Activated CD4-positive, alpha-beta T cell treated with anti-CD3 and anti-CD28 coated beads, Interleukin-2, amount 10 ng/mL, durations not matched to agents 24 days and 14 days (primary cell): ENCODE results near the gene MEST. TPM values are rescaled to one million over a fixed set of nuclear protein-coding genes. Genes with fewer than 3 reads are reported as not detected.
"Not testable (repeated sequence)": the region's sequence is repeated elsewhere in the genome, so short reads cannot be mapped to it uniquely, and the experiment has no call there.

Source experiments
- DNase-seq: peaks from one replicate; pipeline ENCODE4 v3.0.0; 2022
- H3K27ac Mint-ChIP-seq: one replicate; pipeline ENCODE4 v1.8.0; 2022; ENCODE audit warnings: mild to moderate bottlenecking, mixed read lengths
- H3K27me3 Mint-ChIP-seq: one replicate; pipeline ENCODE4 v1.8.0; 2022; ENCODE audit warnings: mixed read lengths
- H3K36me3 Mint-ChIP-seq: one replicate; pipeline ENCODE4 v1.8.0; 2022; ENCODE audit warnings: low read depth, mild to moderate bottlenecking, mixed read lengths
- H3K4me1 Mint-ChIP-seq: one replicate; pipeline ENCODE4 v1.8.0; 2021; ENCODE audit warnings: mixed read lengths
- H3K4me3 Mint-ChIP-seq: one replicate; pipeline ENCODE4 v1.8.0; 2022; ENCODE audit warnings: mild to moderate bottlenecking, moderate library complexity, mixed read lengths
- H3K9me3 Mint-ChIP-seq: one replicate; pipeline ENCODE4 v1.8.0; 2021; ENCODE audit warnings: mixed read lengths
- intact Hi-C: fragments of 100-400 bp; cut with micrococcal nuclease; formaldehyde crosslinking; loops from one replicate; pipeline ENCODE4 v1.15.1; 2023
- total RNA-seq: library from RNA; stranded (reverse); gene quantifications from 2 replicates; pipeline ENCODE4 v1.2.3, GENCODE V29; 2022

The MEST gene, protein sequence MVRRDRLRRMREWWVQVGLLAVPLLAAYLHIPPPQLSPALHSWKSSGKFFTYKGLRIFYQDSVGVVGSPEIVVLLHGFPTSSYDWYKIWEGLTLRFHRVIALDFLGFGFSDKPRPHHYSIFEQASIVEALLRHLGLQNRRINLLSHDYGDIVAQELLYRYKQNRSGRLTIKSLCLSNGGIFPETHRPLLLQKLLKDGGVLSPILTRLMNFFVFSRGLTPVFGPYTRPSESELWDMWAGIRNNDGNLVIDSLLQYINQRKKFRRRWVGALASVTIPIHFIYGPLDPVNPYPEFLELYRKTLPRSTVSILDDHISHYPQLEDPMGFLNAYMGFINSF
- total RNA-seq = 4.1 and 5.8 TPM in 2 replicates

DNA sequence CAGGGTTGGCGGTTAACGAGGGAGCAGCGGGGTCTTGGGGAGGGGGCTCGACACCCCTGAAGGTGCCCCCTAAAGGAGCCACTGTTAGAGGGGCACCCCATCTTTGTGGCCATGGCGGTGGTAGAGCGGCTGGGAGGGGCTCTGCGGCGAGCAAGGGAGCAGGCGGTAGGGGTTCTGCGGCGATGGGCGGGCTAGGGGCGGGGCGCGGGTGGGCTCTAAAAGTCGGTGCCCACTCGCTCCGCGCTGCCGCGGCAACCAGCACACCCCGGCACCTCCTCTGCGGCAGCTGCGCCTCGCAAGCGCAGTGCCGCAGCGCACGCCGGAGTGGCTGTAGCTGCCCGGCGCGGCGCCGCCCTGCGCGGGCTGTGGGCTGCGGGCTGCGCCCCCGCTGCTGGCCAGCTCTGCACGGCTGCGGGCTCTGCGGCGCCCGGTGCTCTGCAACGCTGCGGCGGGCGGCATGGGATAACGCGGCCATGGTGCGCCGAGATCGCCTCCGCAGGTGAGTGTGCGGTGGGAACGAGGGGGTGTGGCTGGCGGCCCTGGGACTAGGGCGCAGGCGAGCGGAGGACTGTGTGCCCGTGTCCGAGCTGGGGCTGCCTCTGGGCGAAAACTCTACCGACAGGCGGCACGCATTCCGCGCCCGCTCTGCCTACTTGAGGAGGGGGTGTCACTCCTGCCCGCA, at the start of gene MEST:
MEST (plus strand) TSS at position 245 of the 682 bp plus-strand sequence; CDS start at position 474, 229 bp downstream.
- peak within 1 kb of the TSS; percentile 67 for H3K4me3 Mint-ChIP-seq
- H3K27me3 Mint-ChIP-seq = peaks cover 68% of the 10 kb centered on the region
- intact Hi-C loops = loop anchor here (5.0 kb wide), 2 partner anchors 250 to 710 kb away; no protein-coding TSS in a partner anchor
- no peak for DNase-seq
- H3K4me1 Mint-ChIP-seq = peaks cover 10% of the 10 kb centered on the region
- peaks cover 5% of the 10 kb centered on the region for H3K36me3 Mint-ChIP-seq
- no peaks in the 10 kb centered on the region for H3K9me3 Mint-ChIP-seq
- no peak within 1 kb of the TSS for H3K27ac Mint-ChIP-seq

DNA sequence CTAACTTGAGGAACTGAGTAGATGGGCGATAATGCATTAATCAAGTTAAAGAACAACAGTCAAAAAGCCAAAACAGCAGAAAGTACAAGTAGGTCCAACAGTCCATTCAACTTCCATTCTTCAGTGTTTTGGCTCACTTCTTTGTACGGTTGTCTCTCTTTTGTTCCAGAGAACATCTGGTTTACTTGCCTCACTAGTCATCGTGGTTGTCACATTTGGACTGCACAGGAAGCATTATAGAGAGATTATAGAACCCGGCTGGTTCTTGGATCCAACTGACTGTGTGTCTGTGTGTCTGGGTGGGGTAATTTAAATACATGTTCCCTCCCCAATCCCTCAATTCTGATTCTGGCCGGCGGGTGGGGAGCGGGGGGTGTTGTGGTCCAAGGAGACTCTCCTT, 49.3 kb upstream of the MEST start:
- peaks cover 3% of the 10 kb centered on the region for H3K9me3 Mint-ChIP-seq
- no peak overlapping the region for H3K27ac Mint-ChIP-seq
- peaks cover 39% of the 10 kb centered on the region for H3K4me1 Mint-ChIP-seq
- intact Hi-C loops = loop anchor here (5.0 to 10.0 kb wide), 2 partner anchors 202 to 225 kb away; partner anchors contain the start of gene COPG2
- no peak for DNase-seq
- no peaks in the 10 kb centered on the region for H3K27me3 Mint-ChIP-seq
- H3K36me3 Mint-ChIP-seq = peaks cover 8% of the 10 kb centered on the region
- no peak overlapping the region for H3K4me3 Mint-ChIP-seq

DNA sequence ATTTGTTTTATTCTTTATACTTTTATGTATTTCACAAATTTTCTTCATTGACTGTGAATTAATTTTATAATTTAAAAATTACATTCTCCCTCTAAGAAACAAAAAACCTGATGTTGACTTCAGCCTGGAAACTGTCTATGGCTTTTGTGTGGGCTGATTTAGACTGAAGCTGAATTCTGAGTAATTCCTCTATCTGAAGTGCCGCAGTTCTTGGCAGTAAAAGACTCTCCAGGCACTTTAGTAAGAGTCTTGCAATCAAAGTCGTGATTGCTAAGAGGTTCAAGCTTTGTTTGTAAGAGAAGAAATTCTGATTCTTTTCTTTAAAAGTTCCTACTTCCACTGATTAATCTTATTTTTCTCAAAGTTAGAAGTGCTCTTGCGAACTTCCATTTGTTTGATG, 47.7 kb upstream of the MEST start:
- DNase-seq = no peak
- peaks cover 6% of the 10 kb centered on the region for H3K36me3 Mint-ChIP-seq
- peak overlapping the region; percentile 8 for H3K27ac Mint-ChIP-seq
- intact Hi-C loops = loop anchor here (5.0 to 10.0 kb wide), 2 partner anchors 201 to 223 kb away; partner anchors contain the start of gene COPG2
- H3K4me3 Mint-ChIP-seq = no peak overlapping the region
- no peaks in the 10 kb centered on the region for H3K27me3 Mint-ChIP-seq
- H3K4me1 Mint-ChIP-seq = peaks cover 34% of the 10 kb centered on the region
- H3K9me3 Mint-ChIP-seq = no peaks in the 10 kb centered on the region

DNA sequence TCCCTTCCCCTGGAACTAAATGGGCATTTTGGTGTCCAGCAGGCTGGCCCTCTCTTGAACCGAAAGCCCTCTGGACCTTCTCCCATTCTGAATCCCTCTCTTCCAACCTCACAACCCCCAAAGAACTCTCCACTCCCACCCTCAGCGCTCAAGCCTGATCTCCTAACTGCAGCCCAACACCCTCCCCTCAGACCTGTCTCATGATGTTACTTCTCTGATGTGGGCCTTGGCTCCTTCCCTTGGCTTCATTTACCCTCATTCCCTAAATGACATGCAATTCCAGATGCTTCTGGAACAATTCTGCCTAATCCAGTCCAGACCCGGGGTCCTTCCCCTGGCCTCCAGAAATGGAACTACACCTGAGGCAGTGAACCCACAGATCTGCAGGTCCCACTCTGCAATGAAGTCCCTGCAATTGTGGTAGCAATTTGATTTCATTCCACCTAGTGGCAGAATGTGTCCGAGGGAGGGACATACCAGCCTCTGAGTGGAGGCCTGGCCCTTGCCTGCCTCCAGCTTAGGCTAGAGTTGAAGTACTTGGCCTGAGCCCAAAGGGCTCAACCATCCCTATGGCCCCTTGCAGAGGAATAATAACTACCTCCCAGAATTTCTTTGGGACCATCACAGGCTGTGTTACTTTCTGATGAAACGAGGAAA, 47.0 kb upstream of the MEST start:
- Mint-ChIP-seq H3K9me3 (no peaks in the 10 kb centered on the region), H3K36me3 (peaks cover 4% of the 10 kb centered on the region), H3K4me1 (peaks cover 29% of the 10 kb centered on the region), H3K4me3 (no peak overlapping the region), H3K27ac (peak overlapping the region; percentile 6), H3K27me3 (no peaks in the 10 kb centered on the region)
- DNase-seq = peak; percentile 53
- intact Hi-C loops = loop anchor here (5.0 to 10.0 kb wide), 2 partner anchors 200 to 222 kb away; partner anchors contain the start of gene COPG2

DNA sequence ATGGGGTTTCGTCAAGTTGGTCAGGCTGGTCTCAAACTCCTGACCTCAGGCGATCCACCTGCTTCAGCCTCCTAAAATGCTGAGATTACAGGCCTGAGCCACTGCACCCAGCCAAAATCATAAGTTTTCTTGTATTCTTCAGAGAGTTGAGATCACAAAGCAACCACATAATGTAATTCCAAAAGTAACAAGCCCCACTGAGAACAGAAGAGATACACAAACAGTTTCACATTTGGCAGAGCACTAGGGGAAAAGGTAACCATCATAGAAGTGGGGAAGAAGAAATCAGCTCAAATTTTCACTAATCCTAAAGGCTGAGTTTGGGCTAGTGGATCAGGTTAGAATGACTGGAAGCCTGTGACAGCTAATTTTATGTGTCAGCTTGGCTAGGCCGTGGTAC, 45.6 kb upstream of the MEST start:
- DNase-seq = no peak
- Mint-ChIP-seq H3K4me3 (peak overlapping the region; percentile 17), H3K36me3 (peaks cover 2% of the 10 kb centered on the region), H3K27me3 (no peaks in the 10 kb centered on the region), H3K4me1 (peaks cover 23% of the 10 kb centered on the region), H3K9me3 (no peaks in the 10 kb centered on the region), H3K27ac (no peak overlapping the region)
- intact Hi-C loops = loop anchor here (10.0 kb wide), 1 partner anchor 199 kb away; no protein-coding TSS in a partner anchor

DNA sequence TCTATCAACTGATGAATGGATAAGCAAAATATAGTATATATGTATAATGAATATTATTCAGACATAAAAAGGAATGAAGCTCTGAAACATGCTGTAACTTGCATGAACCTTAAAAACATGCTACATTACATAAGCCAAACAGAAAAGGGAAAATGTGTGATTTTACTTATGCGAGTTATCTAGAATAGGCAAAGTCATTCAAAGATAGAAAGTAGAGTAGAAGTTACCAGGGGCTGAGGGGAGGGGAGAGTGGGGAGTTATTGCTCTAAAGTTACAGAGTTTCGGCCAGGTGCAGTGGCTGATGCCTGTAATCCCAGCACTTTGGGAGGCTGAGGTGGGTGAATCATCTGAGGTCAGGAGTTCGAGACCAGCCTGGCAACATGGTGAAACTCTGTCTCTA, 40.5 kb upstream of the MEST start:
- DNase-seq = peak; percentile 25
- H3K4me1 Mint-ChIP-seq, H3K36me3 Mint-ChIP-seq, H3K4me3 Mint-ChIP-seq, H3K27ac Mint-ChIP-seq, H3K9me3 Mint-ChIP-seq, H3K27me3 Mint-ChIP-seq, intact Hi-C loops: not testable (repeated sequence)

DNA sequence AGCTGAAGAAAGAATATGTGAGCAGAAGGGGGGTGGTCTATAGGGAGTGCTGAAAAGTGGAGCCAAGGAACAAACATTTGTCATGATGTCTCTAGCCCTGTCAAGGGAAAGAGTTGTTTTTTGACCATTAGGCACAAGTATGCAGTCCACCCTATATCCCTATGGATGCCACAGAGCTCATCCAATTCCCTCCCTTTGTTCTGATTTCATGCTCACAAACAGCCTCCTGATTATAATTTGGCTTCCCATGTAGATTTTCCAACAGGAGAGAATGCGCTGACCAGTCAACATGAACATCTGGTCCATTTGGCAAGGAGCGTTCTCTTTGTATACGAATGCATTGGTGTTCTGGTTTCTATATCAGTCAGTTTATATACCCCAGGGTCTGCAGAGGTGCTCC, 38.9 kb upstream of the MEST start:
- no peak for DNase-seq

DNA sequence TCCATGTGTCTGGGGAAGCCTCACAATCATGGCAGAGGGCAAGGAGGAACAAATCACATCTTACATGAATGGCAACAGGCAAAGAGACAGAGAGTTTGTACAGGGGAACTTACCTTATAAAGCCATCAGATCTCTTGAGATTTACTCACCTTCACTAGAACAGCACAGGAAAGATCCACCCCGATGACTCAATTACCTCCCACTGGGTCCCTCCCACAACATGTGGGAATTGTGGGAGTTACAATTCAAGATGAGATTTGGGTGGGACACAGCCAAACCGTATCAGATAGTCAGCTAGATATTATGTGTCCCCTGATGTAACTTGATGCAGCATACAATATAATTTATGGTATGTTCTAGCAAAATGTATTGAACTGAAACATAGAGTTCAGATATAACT, 36.9 kb upstream of the MEST start:
- Mint-ChIP-seq H3K9me3 (peaks cover 7% of the 10 kb centered on the region), H3K27ac (no peak overlapping the region), H3K27me3 (no peaks in the 10 kb centered on the region), H3K36me3 (peaks cover 2% of the 10 kb centered on the region), H3K4me1 (peaks cover 13% of the 10 kb centered on the region), H3K4me3 (no peak overlapping the region)
- no peak for DNase-seq
- intact Hi-C loops = no loop called here

More for the DNA sequence above, 38.9 kb upstream of the MEST start:
- H3K27me3 Mint-ChIP-seq = no peaks in the 10 kb centered on the region
- H3K4me1 Mint-ChIP-seq = peaks cover 9% of the 10 kb centered on the region
- intact Hi-C loops = no loop called here
- peaks cover 3% of the 10 kb centered on the region for H3K9me3 Mint-ChIP-seq
- no peaks in the 10 kb centered on the region for H3K36me3 Mint-ChIP-seq
- no peak overlapping the region for H3K4me3 Mint-ChIP-seq
- no peak overlapping the region for H3K27ac Mint-ChIP-seq

DNA sequence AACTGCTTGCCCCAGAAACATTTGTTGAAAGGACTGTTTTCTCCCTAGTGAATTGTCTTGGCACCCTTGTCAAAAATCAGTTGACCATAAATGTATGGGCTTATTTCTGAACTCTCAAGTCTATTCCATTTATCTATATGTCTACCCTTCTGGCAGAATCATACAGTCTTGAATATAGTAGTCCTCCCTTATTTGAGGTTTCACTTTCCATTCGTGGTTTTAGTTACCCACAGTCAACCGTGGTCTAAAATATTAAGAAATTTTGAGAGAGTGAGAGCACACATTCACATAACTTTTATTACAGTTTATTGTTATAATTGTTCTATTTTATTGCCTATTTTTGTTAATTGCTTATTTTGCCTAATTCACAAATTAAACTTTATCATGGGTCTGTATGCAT, 33.6 kb upstream of the MEST start:
- peaks cover 7% of the 10 kb centered on the region for H3K9me3 Mint-ChIP-seq
- H3K4me3 Mint-ChIP-seq = no peak overlapping the region
- H3K27ac Mint-ChIP-seq = peak overlapping the region; percentile 4
- intact Hi-C loops = loop anchor here (2.0 kb wide), 1 partner anchor 17 kb away; the partner anchor contains the start of gene CEP41
- DNase-seq = no peak
- peaks cover 13% of the 10 kb centered on the region for H3K4me1 Mint-ChIP-seq
- H3K27me3 Mint-ChIP-seq = no peaks in the 10 kb centered on the region
- peaks cover 2% of the 10 kb centered on the region for H3K36me3 Mint-ChIP-seq

DNA sequence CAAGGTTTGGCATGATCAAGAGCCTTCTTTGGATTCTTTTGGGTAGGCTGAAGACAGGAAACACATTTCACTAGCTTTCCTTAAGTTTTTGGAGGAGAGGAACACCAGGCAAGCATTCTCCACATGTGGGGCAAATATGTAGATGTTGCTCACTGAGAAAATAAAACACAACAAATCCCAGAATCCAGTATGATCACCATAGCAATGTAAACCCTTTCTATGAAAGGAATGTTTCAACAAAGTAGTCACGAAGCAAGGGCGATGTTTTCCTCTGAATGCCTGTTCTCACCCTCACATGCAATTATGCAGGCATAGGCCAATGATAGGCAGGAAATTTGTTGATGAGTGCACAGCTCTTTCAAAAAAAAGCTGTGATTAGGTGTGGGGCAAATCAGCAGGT, 30.6 kb upstream of the MEST start:
- Mint-ChIP-seq H3K27ac (no peak overlapping the region), H3K27me3 (peaks cover 5% of the 10 kb centered on the region), H3K9me3 (peaks cover 4% of the 10 kb centered on the region), H3K36me3 (peaks cover 2% of the 10 kb centered on the region), H3K4me3 (no peak overlapping the region), H3K4me1 (peaks cover 4% of the 10 kb centered on the region)
- intact Hi-C loops = loop anchor here (5.0 kb wide), 1 partner anchor 44 kb away; no protein-coding TSS in a partner anchor
- DNase-seq = no peak

DNA sequence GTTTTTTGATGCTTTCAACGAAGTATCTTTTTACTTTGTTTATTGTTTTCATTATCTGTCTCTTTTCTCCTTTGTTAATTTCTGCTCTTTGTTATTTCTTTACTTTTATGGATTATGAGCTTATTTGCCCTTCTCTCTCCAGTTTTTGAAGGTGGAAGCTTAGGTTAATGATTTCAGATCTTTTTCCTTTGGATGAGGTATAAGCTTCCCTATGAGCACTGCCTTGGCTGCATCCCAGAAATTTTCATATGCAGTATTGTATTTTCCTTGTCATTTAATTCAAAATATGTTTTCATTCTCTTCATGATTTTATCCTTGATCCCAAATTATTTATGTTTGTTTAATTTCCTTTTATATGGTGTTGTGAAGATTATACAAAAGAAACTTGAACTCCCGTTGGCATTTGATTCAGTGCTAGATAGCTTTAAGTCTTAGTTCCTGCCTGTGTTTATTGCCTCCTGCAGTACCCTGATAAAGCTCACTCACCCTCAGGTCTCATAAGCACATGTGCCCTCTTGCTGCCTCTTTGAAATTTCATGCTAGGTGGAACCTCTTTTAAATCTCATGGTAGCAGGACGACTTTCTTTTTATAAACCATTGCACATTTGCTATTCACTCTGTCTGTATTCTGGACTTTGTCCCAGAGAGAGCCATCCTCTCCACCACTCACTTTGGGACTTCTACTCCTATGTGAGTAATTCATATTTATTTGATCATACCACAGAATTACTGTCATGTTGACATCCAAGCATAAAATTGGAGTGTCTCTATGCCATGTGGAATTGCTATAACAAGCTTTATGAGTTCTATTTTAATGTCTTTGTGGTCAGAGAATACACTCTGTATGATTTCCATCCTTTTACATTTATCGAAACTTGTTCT, 28.1 kb upstream of the MEST start:
- Mint-ChIP-seq H3K9me3 (peaks cover 3% of the 10 kb centered on the region), H3K4me3 (no peak overlapping the region), H3K36me3 (peaks cover 2% of the 10 kb centered on the region), H3K27ac (no peak overlapping the region), H3K4me1 (peaks cover 2% of the 10 kb centered on the region), H3K27me3 (peaks cover 12% of the 10 kb centered on the region)
- DNase-seq = no peak
- intact Hi-C loops = loop anchor here (5.0 kb wide), 1 partner anchor 46 kb away; no protein-coding TSS in a partner anchor

DNA sequence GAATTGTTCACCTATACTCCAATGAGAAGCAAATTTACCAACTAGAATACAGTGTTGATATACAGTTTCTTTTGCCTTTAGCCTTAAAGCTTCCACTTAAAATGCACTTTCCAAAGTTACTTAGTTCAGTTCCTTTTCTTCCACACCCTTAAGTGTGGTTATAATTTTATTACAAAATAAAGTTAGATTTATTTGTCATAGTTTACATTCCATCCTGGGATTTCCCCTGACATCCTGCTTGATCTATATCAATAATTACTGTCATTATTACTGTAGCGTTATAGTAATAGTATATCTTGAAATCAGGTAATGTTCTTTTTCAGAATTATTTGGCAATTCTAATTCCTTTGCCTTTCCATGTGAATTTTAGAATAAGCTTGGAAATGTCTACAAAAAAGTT, 23.3 kb upstream of the MEST start:
- H3K4me1 Mint-ChIP-seq = no peaks in the 10 kb centered on the region
- no peak overlapping the region for H3K4me3 Mint-ChIP-seq
- no peaks in the 10 kb centered on the region for H3K36me3 Mint-ChIP-seq
- no peak overlapping the region for H3K27ac Mint-ChIP-seq
- peaks cover 3% of the 10 kb centered on the region for H3K9me3 Mint-ChIP-seq
- peaks cover 19% of the 10 kb centered on the region for H3K27me3 Mint-ChIP-seq
- intact Hi-C loops = no loop called here
- no peak for DNase-seq

DNA sequence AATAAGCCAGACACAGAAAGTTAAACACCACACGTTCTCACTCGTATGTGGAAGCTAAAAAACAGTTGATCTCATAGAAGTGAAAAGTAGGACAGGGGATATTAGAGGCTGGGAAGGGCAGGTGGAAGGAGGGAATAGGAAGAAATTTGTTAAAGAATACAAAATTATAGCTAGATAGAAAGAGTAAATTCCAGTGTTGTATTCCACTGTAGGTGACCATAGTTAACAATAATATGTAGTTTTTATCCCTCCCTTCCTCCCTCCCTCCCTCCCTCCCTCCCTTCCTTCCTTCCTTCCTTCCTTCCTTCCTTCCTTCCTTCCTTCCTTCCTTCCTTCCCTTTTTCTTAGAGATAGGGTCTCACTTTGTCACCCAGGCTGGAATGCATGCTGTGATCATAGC, 19.9 kb upstream of the MEST start:
- H3K4me1 Mint-ChIP-seq = no peaks in the 10 kb centered on the region
- H3K4me3 Mint-ChIP-seq = no peak overlapping the region
- H3K27me3 Mint-ChIP-seq = peaks cover 22% of the 10 kb centered on the region

More for the DNA sequence above, 19.9 kb upstream of the MEST start:
- intact Hi-C loops = no loop called here
- peaks cover 3% of the 10 kb centered on the region for H3K9me3 Mint-ChIP-seq
- DNase-seq = no peak
- no peak overlapping the region for H3K27ac Mint-ChIP-seq
- no peaks in the 10 kb centered on the region for H3K36me3 Mint-ChIP-seq
